GM18526 (cell line): ENCODE results near the gene S100A10.

Source experiments
- POLR2A ChIP-seq: IDR thresholded peaks from 3 replicates; pipeline ENCODE4 v1.6.1; 2011; ENCODE audit not compliant: insufficient read length; ENCODE audit errors: extremely low read depth

Gene S100A10

DNA sequence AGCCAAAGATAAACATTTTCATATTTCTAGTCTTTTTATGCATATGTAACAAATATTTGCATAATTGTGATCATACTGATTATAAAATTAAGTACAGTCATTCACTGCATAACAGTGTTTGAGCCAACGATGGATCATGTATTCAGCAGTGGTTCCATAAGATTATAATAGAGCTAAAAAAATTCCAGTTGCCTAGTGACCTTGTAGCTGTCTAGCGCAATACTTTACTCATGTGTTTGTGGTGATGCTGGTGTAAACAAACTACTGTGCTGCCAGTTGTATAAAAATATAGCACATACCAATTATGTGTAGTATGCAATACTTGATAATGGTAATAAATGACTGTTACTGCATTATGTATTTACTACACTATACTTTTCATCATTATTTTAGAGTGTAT is 2.1 kb upstream of the S100A10 start:
- TF ChIP-seq POLR2A: no peak

GRCh38 chr1:151994956-151995355 is 1.3 kb upstream of the S100A10 start:
- no peak for TF ChIP-seq POLR2A

- TF ChIP-seq POLR2A: no peak
Measured at GRCh38 chr1:151993084-151993733, 450 bp downstream of the S100A10 start.

GRCh38 chr1:151992303-151993083 is 1.2 kb downstream of the S100A10 start:
- no peak for TF ChIP-seq POLR2A

DNA sequence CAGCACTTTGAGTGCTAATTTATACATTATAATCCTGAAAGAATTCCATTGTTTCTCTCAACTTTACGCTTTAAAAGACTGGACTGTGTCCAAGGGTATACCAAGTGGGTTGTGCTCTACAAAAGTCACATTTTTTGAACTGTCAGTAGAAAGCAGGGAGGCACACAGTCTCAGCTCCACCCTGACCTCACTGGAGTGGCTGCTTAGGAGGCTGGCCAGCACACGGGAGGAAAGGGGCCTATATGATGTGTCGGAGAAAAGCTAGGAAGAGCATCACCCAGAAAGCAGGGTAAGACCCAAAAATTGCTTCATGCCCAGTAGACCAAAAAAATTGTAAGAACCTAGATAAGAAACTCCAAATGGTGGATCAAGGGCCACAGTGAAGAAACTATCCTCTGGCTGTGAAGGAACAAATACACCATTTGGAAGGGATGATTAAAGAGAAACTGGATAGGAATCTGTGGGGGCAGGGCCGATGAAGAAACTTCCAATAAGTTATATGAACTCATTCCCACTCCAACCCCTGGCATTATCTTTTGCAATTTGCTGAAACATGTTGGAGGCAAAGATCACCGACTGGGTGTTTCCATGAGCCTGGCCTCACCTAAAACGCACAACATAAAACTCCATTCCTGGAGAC is 1.9 kb downstream of the S100A10 start:
- TF ChIP-seq POLR2A: no peak

GRCh38 chr1:151990856-151991198 is 2.8 kb downstream of the S100A10 start:
- TF ChIP-seq POLR2A: no peak

DNA sequence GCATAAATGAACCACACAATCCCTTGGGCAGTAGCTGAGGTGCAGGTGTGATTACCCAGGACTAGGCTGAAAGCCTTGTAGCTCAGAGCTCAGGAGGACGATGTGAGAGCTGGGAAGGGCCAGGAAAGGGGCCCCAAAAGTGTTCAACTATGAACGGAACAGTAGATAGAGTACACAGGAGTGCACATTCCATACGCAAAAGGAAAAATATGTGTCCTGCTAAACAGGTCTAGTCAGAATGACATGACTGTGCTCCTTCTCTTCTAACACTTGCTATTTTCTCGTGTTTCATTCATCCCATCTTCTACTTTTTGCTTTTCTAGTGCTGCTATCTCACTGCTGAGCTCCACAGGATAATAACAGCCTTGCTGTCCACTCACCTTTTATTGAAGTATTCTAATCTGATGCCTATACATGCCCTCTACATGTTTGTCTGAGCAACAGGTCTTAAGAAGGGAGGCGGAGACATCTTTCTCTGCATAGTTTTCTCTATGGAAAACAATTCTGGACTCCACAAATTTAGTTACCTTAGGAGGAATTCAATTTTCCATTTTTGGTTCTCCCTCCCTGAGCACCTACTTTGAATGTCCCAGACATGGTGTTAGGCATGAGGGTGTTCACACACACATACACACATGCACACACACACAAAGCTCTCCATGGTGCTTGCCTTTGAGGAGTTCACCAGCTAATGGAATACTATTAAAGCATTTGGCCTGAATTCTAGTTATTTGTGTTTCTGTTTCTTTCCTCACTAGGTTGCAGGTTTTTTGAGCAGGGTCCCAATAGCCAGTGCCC is 3.4 kb downstream of the S100A10 start:
- no peak for TF ChIP-seq POLR2A

GRCh38 chr1:151989211-151989862 is 4.3 kb downstream of the S100A10 start:
- TF ChIP-seq POLR2A: no peak

DNA sequence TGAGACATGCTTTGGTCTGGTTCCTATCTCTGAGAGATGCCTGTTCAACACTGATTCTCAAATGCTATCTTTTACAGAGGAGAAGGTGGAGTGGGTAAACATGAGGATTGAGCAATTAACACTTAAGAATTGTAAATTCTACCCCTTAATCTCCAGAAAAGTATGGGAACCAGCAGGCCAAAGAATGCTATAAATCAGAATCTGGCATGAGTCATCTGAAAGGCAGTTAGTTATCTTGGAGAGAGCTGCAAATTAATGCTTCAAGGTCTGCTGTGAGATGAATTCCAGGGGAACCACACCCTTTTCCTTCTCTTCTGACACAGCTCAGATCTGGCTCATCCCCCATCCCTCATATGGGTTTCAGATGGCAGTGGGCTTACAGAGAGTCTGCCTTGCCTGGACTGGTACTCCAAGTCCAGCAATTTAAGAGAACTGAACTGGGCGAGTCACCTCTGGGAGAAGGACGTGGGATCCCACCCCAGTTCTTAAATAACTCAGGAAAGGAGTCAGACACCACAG is 5.2 kb downstream of the S100A10 start:
- no peak for TF ChIP-seq POLR2A

- no peak for TF ChIP-seq POLR2A
Measured at GRCh38 chr1:151986501-151987190, 7.0 kb downstream of the S100A10 start.

DNA sequence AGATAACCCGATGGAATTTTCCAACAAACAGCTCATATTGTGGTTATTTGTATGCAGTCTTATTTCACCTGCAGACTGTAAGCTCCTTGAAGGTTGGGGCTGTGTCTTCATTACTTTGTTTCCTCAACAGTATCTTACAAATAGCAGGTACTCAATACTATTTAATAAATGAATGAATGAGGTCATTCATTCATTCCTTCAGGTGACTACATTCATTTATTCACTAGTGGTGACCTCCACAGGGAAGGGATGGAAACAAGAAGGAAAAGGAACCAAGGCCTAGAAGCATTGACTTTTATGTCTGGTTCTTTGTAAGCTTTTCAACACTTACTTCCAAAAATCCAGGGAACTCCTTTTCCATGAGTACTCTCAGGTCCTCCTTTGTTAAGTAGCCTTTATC is 7.9 kb downstream of the S100A10 start:
- no peak for TF ChIP-seq POLR2A

- TF ChIP-seq POLR2A: no peak
Measured at GRCh38 chr1:151985270-151985669, 8.4 kb downstream of the S100A10 start.

DNA sequence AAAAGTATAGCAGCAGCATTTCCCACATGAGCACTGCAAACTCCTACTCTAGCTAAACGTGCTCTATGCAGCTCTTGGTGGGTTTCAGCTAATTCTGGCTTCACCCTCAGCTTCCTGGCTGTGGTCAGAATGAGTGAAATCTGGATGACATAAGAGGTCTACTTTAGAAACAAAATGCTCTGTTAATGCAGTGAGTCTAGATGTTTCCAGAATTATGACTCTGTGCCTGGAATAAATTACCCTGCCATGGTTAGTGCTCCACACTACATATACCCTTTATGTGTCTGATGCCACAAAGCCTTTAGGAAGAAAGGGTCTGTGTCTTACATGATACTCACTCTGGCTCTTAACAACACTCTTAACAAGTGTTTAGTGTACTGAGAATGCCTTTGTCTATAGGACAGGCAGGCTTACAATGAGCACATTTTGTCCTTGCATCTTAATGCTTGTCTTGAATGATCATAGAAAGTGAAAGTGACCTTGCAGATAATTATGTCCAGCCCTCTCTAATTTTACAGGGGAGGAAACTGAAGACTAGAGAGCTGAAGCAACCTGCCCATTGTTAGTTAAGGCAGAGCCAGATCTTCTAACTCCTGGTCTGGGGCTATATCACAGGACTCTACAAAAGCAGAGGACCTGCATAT is 9.2 kb downstream of the S100A10 start:
- no peak for TF ChIP-seq POLR2A

DNA sequence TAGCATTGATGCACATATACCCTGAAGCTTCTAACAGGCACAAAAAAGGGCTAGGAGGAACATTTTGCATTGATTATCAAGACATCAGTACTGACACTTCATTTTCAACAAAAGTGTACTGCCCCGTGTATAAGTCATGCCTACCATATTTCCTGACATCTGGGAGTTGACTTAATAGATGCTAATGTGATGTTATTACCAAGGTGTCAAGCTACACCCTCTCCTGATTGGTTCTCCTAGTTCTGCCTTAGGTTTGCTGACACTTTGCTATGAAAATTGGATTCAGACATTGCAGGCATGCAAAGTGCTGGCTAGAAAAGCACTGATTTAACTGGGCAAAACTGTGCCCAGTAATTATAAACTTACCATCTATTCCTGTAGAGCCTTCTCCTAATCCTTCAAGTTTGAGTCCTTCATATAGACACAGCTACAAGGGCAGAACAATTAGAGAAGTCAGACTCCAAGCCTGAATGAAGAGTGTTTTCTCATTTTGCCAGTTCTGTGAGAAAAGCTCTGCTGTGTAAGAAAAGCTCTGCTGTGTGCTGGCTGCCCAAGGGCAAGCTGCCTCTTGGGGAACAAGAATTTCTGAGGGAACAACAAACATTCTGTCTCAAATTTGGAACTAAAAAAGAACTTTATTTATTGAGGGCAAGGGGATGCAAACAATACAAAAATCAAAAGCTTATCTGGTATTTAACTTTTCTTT is 11.2 kb downstream of the S100A10 start:
- no peak for TF ChIP-seq POLR2A

DNA sequence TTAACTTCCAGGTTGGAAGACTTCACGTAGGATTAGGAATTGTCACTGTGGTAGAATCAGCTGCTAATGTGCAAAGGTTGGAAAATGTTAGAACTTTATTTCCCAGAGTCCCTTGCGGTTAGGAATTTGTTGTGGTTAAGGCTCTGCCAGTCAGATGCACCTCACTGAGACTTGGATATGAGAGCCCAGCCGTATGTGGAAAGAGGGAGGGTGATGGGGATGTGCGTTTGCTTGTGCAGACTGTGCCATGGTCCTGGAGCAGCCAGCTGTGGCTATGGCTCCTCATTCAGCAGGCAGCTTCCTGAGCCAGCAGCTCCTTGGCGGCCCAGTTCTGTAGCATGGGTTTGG is 12.5 kb downstream of the S100A10 start:
- no peak for TF ChIP-seq POLR2A
